ENCODE results near the gene AP1S3.
"Not testable (repeated sequence)": the region's sequence is repeated elsewhere in the genome, so short reads cannot be mapped to it uniquely, and the experiment has no call there.

The AP1S3 gene

DNA sequence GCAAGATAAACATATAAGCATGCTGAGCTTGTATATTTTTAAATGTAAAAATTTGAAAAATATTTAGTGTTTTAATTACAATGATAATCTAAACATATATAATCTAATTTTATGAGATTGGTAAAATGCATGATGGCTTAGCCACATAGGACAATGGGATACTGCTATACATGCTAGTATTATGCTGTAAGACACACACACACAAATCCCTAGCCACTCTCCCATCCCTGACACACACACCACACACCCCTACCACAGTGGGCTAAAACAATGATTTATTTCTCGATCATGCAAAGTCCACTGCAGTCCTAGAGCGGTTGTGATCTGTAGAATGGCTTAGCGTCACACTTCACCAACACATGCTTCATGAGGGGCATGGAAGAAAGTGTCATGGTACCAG is 36.3 kb upstream of the AP1S3 start:
- no peak for DNase-seq (ENCODE audit: low spot score)
- TF ChIP-seq, protein P1, sequence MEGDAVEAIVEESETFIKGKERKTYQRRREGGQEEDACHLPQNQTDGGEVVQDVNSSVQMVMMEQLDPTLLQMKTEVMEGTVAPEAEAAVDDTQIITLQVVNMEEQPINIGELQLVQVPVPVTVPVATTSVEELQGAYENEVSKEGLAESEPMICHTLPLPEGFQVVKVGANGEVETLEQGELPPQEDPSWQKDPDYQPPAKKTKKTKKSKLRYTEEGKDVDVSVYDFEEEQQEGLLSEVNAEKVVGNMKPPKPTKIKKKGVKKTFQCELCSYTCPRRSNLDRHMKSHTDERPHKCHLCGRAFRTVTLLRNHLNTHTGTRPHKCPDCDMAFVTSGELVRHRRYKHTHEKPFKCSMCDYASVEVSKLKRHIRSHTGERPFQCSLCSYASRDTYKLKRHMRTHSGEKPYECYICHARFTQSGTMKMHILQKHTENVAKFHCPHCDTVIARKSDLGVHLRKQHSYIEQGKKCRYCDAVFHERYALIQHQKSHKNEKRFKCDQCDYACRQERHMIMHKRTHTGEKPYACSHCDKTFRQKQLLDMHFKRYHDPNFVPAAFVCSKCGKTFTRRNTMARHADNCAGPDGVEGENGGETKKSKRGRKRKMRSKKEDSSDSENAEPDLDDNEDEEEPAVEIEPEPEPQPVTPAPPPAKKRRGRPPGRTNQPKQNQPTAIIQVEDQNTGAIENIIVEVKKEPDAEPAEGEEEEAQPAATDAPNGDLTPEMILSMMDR (IDR thresholded peaks at IDR 0.05; ENCODE audit: extremely low read depth, missing control alignments), result no peak

DNA sequence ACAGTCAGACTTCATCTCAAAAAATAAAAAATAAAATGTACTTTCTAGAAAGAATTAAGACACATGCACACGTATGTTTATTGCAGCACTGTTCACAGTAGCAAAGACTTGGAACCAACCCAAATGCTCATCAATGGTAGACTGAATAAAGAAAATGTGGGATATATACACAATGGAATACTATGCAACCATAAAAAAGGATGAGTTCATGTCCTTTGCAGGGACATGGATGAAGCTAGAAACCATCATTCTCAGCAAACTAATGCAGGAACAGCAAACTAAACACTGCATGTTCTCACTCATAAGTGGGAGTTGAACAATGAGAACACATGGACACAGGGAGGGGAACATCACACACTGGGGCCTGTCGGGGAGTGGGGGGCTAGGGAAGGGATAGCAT is 35.4 kb upstream of the AP1S3 start:
- DNase-seq (ENCODE audit: low spot score), result not testable (repeated sequence)

DNA sequence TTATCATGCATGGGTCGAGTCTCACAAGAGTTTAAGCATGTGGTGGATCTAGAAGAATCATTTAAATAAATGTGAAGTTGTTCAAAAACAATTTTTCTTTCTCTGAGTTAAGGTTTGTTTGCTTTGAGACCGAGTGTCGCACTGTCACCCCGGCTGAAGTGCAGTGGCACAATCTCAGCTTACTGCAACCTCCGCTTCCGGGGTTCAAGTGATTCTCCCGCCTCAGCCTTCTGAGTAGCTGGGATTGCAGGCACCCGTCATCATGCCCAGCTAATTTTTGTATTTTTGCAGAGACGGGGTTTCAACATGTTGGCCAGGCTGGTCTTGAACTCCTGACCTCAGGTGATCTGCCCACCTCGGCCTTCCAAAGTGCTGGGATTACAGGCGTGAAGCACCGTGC is 34.3 kb upstream of the AP1S3 start:
- DNase-seq (ENCODE audit: low spot score), result not testable (repeated sequence)

DNA sequence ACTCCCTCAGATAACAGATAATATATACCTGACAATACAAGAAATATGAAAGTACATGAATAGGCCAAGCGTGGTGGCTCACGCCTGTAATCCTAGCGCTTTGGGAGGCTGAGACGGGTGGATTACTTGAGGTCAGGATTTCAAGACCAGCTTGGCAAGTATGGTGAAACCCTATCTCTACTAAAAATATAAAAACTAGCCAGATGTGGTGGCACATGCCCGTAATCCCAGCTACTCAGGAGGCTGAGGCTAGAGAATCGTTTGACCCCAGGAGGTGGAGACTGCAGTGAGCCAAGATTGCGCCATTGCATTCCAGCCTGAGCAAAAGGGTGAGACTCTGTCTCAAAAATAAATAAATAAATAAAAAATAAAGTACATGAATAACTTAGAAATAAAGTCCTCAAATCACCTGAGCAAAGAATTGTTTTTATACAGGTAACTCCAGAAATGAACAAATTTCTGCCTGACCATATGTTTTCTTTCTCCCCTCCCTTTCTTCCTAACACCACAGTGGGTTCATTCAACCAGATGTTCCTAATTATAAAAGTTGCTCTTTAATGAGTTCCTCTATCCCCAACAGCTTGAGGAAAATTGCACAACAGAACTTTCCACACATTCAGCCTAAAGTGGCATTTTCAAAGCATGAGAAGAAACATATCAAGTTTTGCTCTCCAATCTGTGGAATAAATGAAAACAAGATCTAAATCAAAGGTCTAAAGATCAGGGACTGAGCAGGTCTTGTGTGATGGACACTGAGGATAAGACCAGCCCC is 33.6 kb upstream of the AP1S3 start:
- no peak for DNase-seq (ENCODE audit: low spot score)
- TF ChIP-seq, protein P1 (IDR thresholded peaks at IDR 0.05; ENCODE audit: extremely low read depth, missing control alignments), result no peak

DNA sequence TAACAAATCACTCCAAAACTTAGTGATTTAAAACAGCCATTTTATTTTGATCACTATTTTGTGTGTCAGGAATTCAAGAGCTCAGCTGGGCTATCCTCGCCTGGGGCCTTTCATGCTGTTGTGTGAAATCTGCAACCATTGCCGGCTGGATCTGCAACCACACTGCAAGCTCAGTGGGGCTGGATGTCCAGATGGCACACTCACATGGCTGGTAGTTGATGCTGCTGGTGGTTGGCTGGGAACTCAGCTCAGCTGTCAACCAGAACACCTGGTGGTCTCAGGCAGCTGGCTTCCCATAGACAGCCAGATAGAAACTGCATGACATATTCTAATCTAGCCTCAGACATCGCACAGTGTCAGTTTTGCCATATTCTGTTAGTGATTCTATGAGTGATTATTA is 30.6 kb upstream of the AP1S3 start:
- TF ChIP-seq, protein P1 (IDR thresholded peaks at IDR 0.05; ENCODE audit: extremely low read depth, missing control alignments), result no peak

DNA sequence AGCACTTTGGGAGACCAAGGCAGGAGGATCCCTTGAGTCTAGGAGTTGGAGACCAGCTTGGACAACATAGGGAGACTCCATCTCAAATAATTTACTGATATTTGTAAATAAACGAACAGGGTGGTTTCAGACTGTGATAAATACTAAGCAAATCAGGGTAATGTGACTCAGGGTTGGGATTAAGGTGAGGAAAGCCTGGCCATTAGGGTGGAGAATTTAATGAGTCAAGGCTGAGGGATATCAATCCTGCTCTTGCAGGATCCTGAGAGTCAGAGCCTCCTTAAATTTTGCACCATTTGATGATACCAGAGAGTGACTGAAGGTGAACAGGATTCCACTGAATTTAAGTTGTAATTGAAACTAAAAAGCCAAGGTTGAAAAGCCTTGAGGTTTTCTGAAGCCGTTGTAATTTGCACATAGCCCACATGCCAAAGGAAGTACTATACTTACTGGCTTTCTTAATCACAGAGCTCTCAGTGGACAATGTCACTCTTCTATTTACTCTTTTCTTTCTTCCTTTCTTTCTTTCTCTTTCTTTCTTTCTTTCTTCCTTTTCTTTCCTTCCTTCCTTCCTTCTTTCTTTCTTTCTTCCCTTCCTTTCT is 28.6 kb upstream of the AP1S3 start:
- no peak for DNase-seq (ENCODE audit: low spot score)
- TF ChIP-seq, protein P1 (IDR thresholded peaks at IDR 0.05; ENCODE audit: extremely low read depth, missing control alignments), result no peak

More for the DNA sequence above, 30.6 kb upstream of the AP1S3 start:
- DNase-seq (ENCODE audit: low spot score), result no peak

DNA sequence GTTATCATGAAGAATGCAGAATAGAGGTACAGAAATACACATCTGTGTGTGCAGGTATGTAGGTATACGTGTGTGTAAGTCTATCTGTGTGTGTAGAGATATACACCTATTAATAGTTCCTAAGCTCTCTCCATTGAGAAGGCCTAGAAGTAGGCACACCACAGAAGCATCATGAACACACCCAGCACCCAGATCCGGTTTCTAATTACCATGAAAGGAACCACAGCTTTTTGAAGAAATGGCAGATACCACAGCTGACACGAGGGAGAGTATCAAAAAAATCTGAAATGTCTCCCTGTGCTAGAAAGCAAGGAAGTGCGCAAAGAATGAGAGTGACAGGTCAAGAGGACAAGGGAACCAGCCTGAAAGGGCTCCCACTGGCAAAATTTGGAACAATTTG is 27.7 kb upstream of the AP1S3 start:
- no peak for DNase-seq (ENCODE audit: low spot score)

DNA sequence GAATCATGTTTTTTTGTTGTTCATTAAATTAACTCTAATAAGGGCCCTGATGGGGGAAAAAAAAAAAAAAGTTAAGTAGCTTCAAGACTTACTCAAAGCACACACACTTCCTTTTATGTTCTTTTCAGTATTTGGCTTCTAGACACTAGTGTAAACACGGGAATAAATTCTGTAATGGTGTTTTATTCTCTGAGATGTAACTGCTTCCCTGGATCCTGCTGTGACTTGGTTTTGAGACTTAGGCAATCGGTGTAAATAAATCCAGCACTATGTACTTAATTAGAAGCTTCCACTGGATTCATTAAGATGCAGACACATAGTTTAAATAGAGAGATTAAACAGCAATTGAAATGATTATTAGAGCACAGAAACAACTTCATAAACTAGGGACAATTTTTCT is 26.1 kb upstream of the AP1S3 start:
- no peak for DNase-seq (ENCODE audit: low spot score)
- TF ChIP-seq, protein P1 (IDR thresholded peaks at IDR 0.05; ENCODE audit: extremely low read depth, missing control alignments), result no peak

More for the DNA sequence above, 27.7 kb upstream of the AP1S3 start:
- TF ChIP-seq, protein P1 (IDR thresholded peaks at IDR 0.05; ENCODE audit: extremely low read depth, missing control alignments), result no peak
